ENCODE results near the gene MTHFSD.

DNA sequence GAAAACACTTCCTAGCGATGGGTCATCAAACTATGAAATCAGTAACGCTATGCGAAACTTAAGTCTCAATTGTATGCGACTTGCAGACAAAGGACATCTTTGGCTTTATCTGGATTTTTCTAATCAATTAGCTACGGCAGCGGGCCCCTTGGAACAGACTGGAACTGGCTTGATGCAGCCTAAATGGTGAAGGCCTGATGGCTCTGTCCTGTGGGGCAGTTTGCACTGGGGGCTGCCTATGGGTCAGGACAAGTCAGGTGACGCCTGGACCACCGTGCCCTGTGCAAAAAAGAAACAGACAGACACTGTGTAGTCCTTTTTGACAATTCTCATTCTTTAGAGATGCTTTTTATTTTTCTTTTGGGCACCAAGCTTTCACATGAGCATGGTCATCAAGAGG lies 22.0 kb downstream of the MTHFSD start:
- TF ChIP-seq, protein P1, sequence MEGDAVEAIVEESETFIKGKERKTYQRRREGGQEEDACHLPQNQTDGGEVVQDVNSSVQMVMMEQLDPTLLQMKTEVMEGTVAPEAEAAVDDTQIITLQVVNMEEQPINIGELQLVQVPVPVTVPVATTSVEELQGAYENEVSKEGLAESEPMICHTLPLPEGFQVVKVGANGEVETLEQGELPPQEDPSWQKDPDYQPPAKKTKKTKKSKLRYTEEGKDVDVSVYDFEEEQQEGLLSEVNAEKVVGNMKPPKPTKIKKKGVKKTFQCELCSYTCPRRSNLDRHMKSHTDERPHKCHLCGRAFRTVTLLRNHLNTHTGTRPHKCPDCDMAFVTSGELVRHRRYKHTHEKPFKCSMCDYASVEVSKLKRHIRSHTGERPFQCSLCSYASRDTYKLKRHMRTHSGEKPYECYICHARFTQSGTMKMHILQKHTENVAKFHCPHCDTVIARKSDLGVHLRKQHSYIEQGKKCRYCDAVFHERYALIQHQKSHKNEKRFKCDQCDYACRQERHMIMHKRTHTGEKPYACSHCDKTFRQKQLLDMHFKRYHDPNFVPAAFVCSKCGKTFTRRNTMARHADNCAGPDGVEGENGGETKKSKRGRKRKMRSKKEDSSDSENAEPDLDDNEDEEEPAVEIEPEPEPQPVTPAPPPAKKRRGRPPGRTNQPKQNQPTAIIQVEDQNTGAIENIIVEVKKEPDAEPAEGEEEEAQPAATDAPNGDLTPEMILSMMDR (optimal IDR thresholded peaks at IDR 0.05 in 1 of 3, IDR thresholded peaks at IDR 0.05 in 1 of 3, conservative IDR thresholded peaks at IDR 0.05 in 1 of 3; ENCODE audit: extremely low read depth in 1 of 3, insufficient read depth in 2 of 3, low read length in 3 of 3): no peak
- no peak for TF ChIP-seq EZH2 (IDR thresholded peaks at IDR 0.05; ENCODE audit: low read length)
